Ovary (tissue), 9 donors: ENCODE measurements around the gene NAGLU. TPM values are rescaled to one million over a fixed set of nuclear protein-coding genes. Genes with fewer than 3 reads are reported as not detected.
A peak's percentile ranks its signal among the peaks of the same experiment; 100 is the strongest.

ENCODE experiments used
- DNase-seq, 5 donors: peaks; one replicate each; pipeline ENCODE4 v3.0.0-alpha.2; 2019 to 2020
- H3K27ac ChIP-seq, 2 donors: fragments of 200-600 bp; one replicate each; pipeline versions ENCODE4 v1.5.1 to v1.8.0; 2019 to 2022
- H3K27me3 ChIP-seq: fragments of 200-600 bp; one replicate; pipeline ENCODE4 v1.8.0; 2022
- H3K36me3 ChIP-seq: fragments of 200-600 bp; sonication (generic); one replicate; pipeline ENCODE4 v1.5.1; 2019
- H3K4me1 ChIP-seq: one replicate; pipeline ENCODE4 v1.8.1; 2013; ENCODE audit warnings: mild to moderate bottlenecking, moderate library complexity; ENCODE audit not compliant: insufficient read depth
- H3K4me3 ChIP-seq: fragments of 200-600 bp; sonication (generic); one replicate; pipeline ENCODE4 v1.5.1; 2017
- H3K9me3 ChIP-seq, 2 donors: fragments of 200-600 bp in 1 of 2; sonication (generic) in 1 of 2; one replicate each; pipeline versions ENCODE4 v1.5.1 to v1.8.1; 2013 to 2019; ENCODE audit warnings: mild to moderate bottlenecking in 1 of 2, moderate library complexity in 1 of 2
- CTCF ChIP-seq, 3 donors: fragments of 450-650 bp in 2 of 3; fragments of 200-600 bp in 1 of 3; IDR thresholded peaks; one replicate each; pipeline versions ENCODE4 v1.5.1 to v1.8.0; 2016 to 2022; ENCODE audit warnings: antibody characterized with exemption in 3 of 3, mild to moderate bottlenecking in 1 of 3
- EP300 ChIP-seq: sonication (generic); formaldehyde crosslinking; IDR thresholded peaks from one replicate; pipeline ENCODE4 v1.6.1; 2017; ENCODE audit warnings: antibody characterized with exemption
- POLR2A ChIP-seq: fragments of 450-650 bp; IDR thresholded peaks from one replicate; pipeline ENCODE4 v1.6.1; 2017; ENCODE audit warnings: antibody characterized with exemption, mild to moderate bottlenecking, moderate library complexity
- WGBS, 3 donors: extraction: QIAGEN DNeasy Blood & Tissue Kit in 1 of 3; methylation state at CpG; one replicate each; pipeline versions ENCODE4 v1.1.5 to v1.1.7; 2013 to 2017; 5-methylcytosine and 5-hydroxymethylcytosine counted together
- intact Hi-C, 4 donors: fragments of 100-400 bp; cut with DNase I; formaldehyde crosslinking; loops; one replicate each; pipeline versions ENCODE4 v1.11.0 to v1.15.1; 2022 to 2023
- polyA plus RNA-seq, 2 donors: library from polyadenylated mRNA; stranded (reverse); fragments of 200-250 nt in 1 of 2; fragments of 350-450 nt in 1 of 2; fragmentation: Illumina TruSeq in 1 of 2; extraction: RNeasy Lipid Tissue Mini Kit (QIAGEN cat#74804) in 1 of 2; gene quantifications; one replicate each; pipeline ENCODE4 v1.2.3, GENCODE V29; 2013 to 2014
- total RNA-seq, 7 donors: library from RNA; depleted of rRNA in 2 of 7; stranded (reverse); fragments of >200 nt in 2 of 7; fragmentation: NEBNext Ultra II Directional in 3 of 7; extraction: Animal tissue kit (Norgen Biotek cat#: 25700) in 3 of 7; gene quantifications; one replicate each; pipeline versions ENCODE4 v1.1.0 to v1.2.4, GENCODE V29; 2016 to 2023
- donor health status: DM: no; HTN: no; CAD: no; lungs with moderate emphysema.
- donor health status: DM: no; HTN: no; CAD: no.
- donor health status: Bipolar disorder and iron deficiency.
- donor health status: DM: yes; HTN: yes; CAD: no.
- donor health status: DM: no; HTN: no; CAD: no.
- donor health status: DM: yes; HTN: yes; CAD: no.

NAGLU gene
- total and polyA plus RNA-seq, 9 donors, result 9.7 to 49.6 (median 40.0) TPM

GRCh38 chr17:42530952-42531454 is 5.0 kb upstream of the NAGLU start:
- DNase-seq, result no peak
- Histone ChIP-seq H3K9me3 (no peaks in the 10 kb centered on the region), H3K36me3 (no peaks in the 10 kb centered on the region), H3K4me1 (peaks cover 14% of the 10 kb centered on the region), H3K27ac (no peak overlapping the region), H3K27me3 (no peaks in the 10 kb centered on the region), H3K4me3 (no peak overlapping the region)
- TF ChIP-seq CTCF (IDR thresholded peaks at IDR 0.05), result no peak
- no peak for TF ChIP-seq POLR2A
- no peak for TF ChIP-seq EP300
- intact Hi-C loops, result no loop called here
- WGBS, 3 donors, result 65 to 85% (median 78%) methylated on average over 2 of the region's 2 CpGs

DNA sequence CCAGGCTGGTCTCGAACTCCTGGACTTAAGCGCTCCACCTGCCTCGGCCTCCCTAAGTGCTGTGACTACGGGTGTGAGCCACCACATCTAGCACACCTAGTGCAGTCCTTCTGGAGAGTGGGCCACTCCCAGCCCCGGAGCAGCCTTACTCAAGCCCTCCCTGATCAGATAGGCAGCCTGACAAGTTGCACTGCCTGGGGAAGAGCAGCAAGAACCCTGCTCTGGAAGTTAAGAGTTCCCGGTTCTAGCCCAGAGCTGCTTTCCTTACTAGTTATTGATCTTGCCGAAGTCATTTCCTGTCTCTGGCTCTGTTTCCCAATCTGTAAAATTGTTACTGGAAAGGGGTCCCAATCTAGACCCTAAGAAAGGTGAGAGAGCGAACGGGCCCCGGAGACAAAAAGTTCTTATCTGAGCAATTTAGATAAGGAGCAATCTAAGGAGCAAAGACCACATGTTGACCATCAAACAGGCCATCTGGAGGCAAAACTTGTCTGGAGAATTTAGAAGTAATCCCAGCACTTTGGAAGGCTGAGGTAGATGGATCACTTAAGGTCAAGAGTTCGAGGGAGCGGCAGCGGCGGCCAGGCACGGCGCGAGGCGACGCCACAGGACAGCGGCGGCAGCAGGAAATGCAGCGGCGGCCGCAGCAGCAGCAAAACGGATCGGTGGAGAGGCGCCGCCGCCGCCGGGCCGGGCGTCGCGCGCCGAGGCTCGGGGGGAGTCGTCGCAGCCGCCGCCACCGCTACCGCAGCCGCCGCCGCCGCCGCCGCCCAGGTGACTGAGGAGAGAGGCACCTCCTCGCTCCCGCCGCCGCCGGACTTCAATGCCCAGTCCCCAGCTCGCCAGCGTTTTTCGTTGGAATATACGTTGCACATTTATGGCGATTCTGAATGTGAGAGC is 4.3 kb upstream of the NAGLU start:
- Histone ChIP-seq H3K27ac (peak overlapping the region in 1 of 2 donors; percentile 39), H3K9me3 (no peaks in the 10 kb centered on the region), H3K36me3 (no peaks in the 10 kb centered on the region), H3K4me3 (peak overlapping the region; percentile 39), H3K27me3 (no peaks in the 10 kb centered on the region), H3K4me1 (peaks cover 12% of the 10 kb centered on the region)
- 5 to 11% (median 10%) methylated on average over 53 to 60 of the region's 60 CpGs for WGBS, 3 donors
- intact Hi-C loops, result no loop called here
- DNase-seq, result peak in 2 of 5 donors; percentile 64 to 71
- TF ChIP-seq CTCF (IDR thresholded peaks at IDR 0.05), result peak; percentile 23 to 71 (median 66)
- no peak for TF ChIP-seq POLR2A

DNA sequence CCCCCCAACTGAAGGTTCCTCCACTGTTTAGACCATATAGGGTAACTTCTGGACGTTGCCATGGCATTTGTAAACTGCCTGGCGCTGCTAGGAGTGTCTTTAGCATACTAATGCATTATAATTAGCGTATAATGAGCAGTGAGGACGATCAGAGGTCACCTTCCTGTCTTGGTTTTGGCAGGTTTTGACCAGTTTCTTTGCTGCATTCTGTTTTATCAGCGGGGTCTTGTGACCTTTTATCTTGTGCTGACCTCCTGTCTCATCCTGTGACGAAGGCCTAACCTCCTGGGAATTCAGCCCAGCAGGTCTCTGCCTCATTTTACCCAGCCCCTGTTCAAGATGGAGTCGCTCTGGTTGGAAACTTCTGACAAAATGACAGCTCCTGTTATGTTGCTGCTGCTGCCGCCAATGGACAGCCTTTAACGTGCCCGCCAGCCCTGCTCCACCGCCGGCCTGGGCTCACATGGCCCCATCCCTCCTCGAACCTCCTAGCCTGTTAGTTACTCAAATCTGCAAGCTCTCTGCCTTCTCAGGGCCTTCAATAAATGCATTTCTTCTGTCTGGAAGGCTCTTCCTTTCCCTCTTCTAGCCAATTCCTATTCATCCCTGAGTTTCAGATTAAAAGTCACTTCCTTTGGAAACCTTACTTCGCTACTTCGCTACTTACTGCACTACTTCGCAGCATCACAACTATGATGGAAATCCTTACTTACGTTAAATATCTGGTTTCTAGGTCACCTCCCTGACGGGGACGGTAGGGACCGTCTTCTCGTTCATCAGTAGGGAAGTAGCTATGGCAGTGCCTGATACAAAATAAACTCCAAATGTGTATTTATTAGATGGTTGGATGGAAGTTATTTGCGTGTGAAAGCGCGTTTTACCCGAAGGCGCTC is 640 bp upstream of the NAGLU start:
- 39 to 45% (median 43%) methylated on average over 26 of the region's 26 CpGs for WGBS, 3 donors
- H3K27me3 ChIP-seq, result no peaks in the 10 kb centered on the region
- H3K4me3 ChIP-seq, result peak overlapping the region; percentile 66
- peaks cover 17% of the 10 kb centered on the region for H3K4me1 ChIP-seq
- H3K27ac ChIP-seq, result peak overlapping the region; percentile 93 to 94
- H3K36me3 ChIP-seq, result no peaks in the 10 kb centered on the region
- no peak for DNase-seq
- no peaks in the 10 kb centered on the region for H3K9me3 ChIP-seq
- TF ChIP-seq CTCF (IDR thresholded peaks at IDR 0.05) (peak in 1 of 3 donors; percentile 8), EP300 (no peak)
- intact Hi-C loops, result no loop called here

GRCh38 chr17:42536372-42537155 is 523 bp downstream of the NAGLU start:
- TF ChIP-seq CTCF (IDR thresholded peaks at IDR 0.05) (peak in 1 of 3 donors; percentile 39), EP300 (no peak)
- Histone ChIP-seq H3K27me3 (no peaks in the 10 kb centered on the region), H3K36me3 (no peaks in the 10 kb centered on the region), H3K27ac (peak overlapping the region; percentile 93 to 94), H3K4me1 (peaks cover 10% of the 10 kb centered on the region), H3K9me3 (no peaks in the 10 kb centered on the region), H3K4me3 (peak overlapping the region; percentile 66)
- DNase-seq, result peak; percentile 84 to 91 (median 88)
- 1% methylated on average over 60 to 65 of the region's 65 CpGs for WGBS, 3 donors
- intact Hi-C loops, result no loop called here
